Peyer's patch (tissue), 4 donors: Measurements from ENCODE around the gene HBG2.

Experiments used
- CTCF ChIP-seq, 6 experiments: fragments of 450-650 bp in 4 of 6; fragments of 200-600 bp in 2 of 6; sonication (generic) in 1 of 6; IDR thresholded peaks; one replicate each; pipeline ENCODE4 v1.5.1; 2017 to 2019; ENCODE audit warnings: antibody characterized with exemption in 6 of 6, mild to moderate bottlenecking in 3 of 6, moderate library complexity in 1 of 6
- POLR2A ChIP-seq, 2 donors: fragments of 450-650 bp; IDR thresholded peaks; one replicate each; pipeline ENCODE4 v1.5.1; 2017; ENCODE audit warnings: antibody characterized with exemption in 2 of 2, mild to moderate bottlenecking in 2 of 2, moderate library complexity in 2 of 2

GRCh38 chr11:5267033-5267563 is 12.5 kb upstream of the HBG2 start:
- TF ChIP-seq CTCF (IDR thresholded peaks at IDR 0.05) (no peak), POLR2A (IDR thresholded peaks at IDR 0.05) (no peak)
